Measurements from ENCODE around the gene TAX1BP1.

GRCh38 chr7:27869056-27869455, 129.1 kb downstream of the TAX1BP1 start:
- no peak for TF ChIP-seq CTCF (conservative IDR thresholded peaks at IDR 0.05 in 1 of 2, IDR thresholded peaks at IDR 0.05 in 1 of 2; ENCODE audit: extremely low read depth in 1 of 2, insufficient read depth in 1 of 2, low read depth in 1 of 2, low read length in 2 of 2)
- no peak for TF ChIP-seq EZH2 (IDR thresholded peaks at IDR 0.05; ENCODE audit: borderline replicate concordance, low read length)
